ENCODE results near the gene GPR137C. TPM values are rescaled to one million over a fixed set of nuclear protein-coding genes. Genes with fewer than 3 reads are reported as not detected.

Gene GPR137C
- polyA plus RNA-seq, 1 donor (not counting 4 experiments of a cell fraction or from before 2014, with no cell fraction given), result 0.05 TPM

GRCh38 chr14:52546318-52546670 is 6.3 kb upstream of the GPR137C start:
- Histone ChIP-seq H3K4me3 (ENCODE audit: control insufficient read depth in 2 of 3, extremely low read depth in 1 of 3, insufficient read depth in 2 of 3, low read depth in 1 of 3, low read length in 3 of 3) (no peak overlapping the region), H3K4me1 (ENCODE audit: control insufficient read depth, extremely low read depth, insufficient read depth, low read length) (peaks cover 4% of the 10 kb centered on the region), H3K9ac (ENCODE audit: control insufficient read depth, extremely low read depth, insufficient read depth, low read length) (no peak overlapping the region), H3K79me2 (ENCODE audit: control insufficient read depth, insufficient read depth, low read length) (no peaks in the 10 kb centered on the region), H3K9me3 (ENCODE audit: control insufficient read depth, low read depth, low read length) (no peaks in the 10 kb centered on the region), H3K4me2 (ENCODE audit: control insufficient read depth, extremely low read depth, insufficient read depth, low read depth, low read length) (no peak overlapping the region), H3K27ac (ENCODE audit: control insufficient read depth, insufficient read depth, low read length) (no peak overlapping the region), H3K36me3 (ENCODE audit: control insufficient read depth in 2 of 2, extremely low read depth in 1 of 2, insufficient read depth in 2 of 2, low read length in 2 of 2) (no peaks in the 10 kb centered on the region), H2AFZ (ENCODE audit: control insufficient read depth, low read length) (no peak overlapping the region), H3K27me3 (ENCODE audit: control insufficient read depth, extremely low read depth, insufficient read depth, low read length) (no peaks in the 10 kb centered on the region), H3K9me1 (ENCODE audit: control insufficient read depth, extremely low read depth, insufficient read depth, low read length) (no peaks in the 10 kb centered on the region), H4K20me1 (ENCODE audit: control insufficient read depth, extremely low read depth, insufficient read depth, low read length) (no peaks in the 10 kb centered on the region)
- no peak for DNase-seq (ENCODE audit: low read depth, low spot score)
- no peak for FAIRE-seq
- TF ChIP-seq EZH2 (IDR thresholded peaks at IDR 0.05; ENCODE audit: low read length), result no peak
- TF ChIP-seq, protein P1, sequence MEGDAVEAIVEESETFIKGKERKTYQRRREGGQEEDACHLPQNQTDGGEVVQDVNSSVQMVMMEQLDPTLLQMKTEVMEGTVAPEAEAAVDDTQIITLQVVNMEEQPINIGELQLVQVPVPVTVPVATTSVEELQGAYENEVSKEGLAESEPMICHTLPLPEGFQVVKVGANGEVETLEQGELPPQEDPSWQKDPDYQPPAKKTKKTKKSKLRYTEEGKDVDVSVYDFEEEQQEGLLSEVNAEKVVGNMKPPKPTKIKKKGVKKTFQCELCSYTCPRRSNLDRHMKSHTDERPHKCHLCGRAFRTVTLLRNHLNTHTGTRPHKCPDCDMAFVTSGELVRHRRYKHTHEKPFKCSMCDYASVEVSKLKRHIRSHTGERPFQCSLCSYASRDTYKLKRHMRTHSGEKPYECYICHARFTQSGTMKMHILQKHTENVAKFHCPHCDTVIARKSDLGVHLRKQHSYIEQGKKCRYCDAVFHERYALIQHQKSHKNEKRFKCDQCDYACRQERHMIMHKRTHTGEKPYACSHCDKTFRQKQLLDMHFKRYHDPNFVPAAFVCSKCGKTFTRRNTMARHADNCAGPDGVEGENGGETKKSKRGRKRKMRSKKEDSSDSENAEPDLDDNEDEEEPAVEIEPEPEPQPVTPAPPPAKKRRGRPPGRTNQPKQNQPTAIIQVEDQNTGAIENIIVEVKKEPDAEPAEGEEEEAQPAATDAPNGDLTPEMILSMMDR (optimal IDR thresholded peaks at IDR 0.05 in 1 of 3, IDR thresholded peaks at IDR 0.05 in 1 of 3, conservative IDR thresholded peaks at IDR 0.05 in 1 of 3; ENCODE audit: extremely low read depth in 1 of 3, insufficient read depth in 2 of 3, low read length in 3 of 3), result no peak
- dilution Hi-C loops (cut with MboI; ENCODE audit: extremely low pct_ligation_motif_present, low sequenced_read_pairs), result no loop called here

DNA sequence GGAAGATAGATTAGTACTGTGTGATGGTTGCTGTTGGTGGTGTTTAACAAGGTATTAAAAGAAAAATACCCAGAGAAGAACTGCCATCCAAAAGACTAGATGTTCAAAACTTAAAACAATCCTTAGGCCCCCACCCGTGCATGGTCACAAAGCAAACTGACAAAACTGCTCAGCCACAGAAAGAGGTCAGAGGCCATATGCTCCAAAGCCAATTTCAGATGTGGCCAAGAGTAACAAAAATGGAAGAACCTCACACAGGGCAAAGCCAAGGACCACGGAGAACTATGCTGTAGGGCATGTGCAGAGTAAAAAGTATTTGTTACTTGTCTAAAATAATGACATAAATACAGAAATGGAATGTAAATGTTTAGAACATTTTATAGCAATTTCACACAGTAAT is 5.6 kb upstream of the GPR137C start:
- no peak for TF ChIP-seq EZH2 (IDR thresholded peaks at IDR 0.05; ENCODE audit: low read length)
- TF ChIP-seq, protein P1 (optimal IDR thresholded peaks at IDR 0.05 in 1 of 3, IDR thresholded peaks at IDR 0.05 in 1 of 3, conservative IDR thresholded peaks at IDR 0.05 in 1 of 3; ENCODE audit: extremely low read depth in 1 of 3, insufficient read depth in 2 of 3, low read length in 3 of 3), result no peak
- no peaks in the 10 kb centered on the region for H3K36me3 ChIP-seq (ENCODE audit: control insufficient read depth in 2 of 2, extremely low read depth in 1 of 2, insufficient read depth in 2 of 2, low read length in 2 of 2)
- H3K9ac ChIP-seq (ENCODE audit: control insufficient read depth, extremely low read depth, insufficient read depth, low read length), result no peak overlapping the region
- no peak overlapping the region for H3K4me2 ChIP-seq (ENCODE audit: control insufficient read depth, extremely low read depth, insufficient read depth, low read depth, low read length)
- H3K79me2 ChIP-seq (ENCODE audit: control insufficient read depth, insufficient read depth, low read length), result no peaks in the 10 kb centered on the region
- H3K4me3 ChIP-seq (ENCODE audit: control insufficient read depth in 2 of 3, extremely low read depth in 1 of 3, insufficient read depth in 2 of 3, low read depth in 1 of 3, low read length in 3 of 3), result no peak overlapping the region
- H3K9me1 ChIP-seq (ENCODE audit: control insufficient read depth, extremely low read depth, insufficient read depth, low read length), result no peaks in the 10 kb centered on the region
- H3K27me3 ChIP-seq (ENCODE audit: control insufficient read depth, extremely low read depth, insufficient read depth, low read length), result no peaks in the 10 kb centered on the region
- H3K9me3 ChIP-seq (ENCODE audit: control insufficient read depth, low read depth, low read length), result no peaks in the 10 kb centered on the region
- FAIRE-seq, result no peak
- peaks cover 5% of the 10 kb centered on the region for H3K4me1 ChIP-seq (ENCODE audit: control insufficient read depth, extremely low read depth, insufficient read depth, low read length)
- dilution Hi-C loops (cut with MboI; ENCODE audit: extremely low pct_ligation_motif_present, low sequenced_read_pairs), result no loop called here
- H3K27ac ChIP-seq (ENCODE audit: control insufficient read depth, insufficient read depth, low read length), result no peak overlapping the region
- no peak overlapping the region for H2AFZ ChIP-seq (ENCODE audit: control insufficient read depth, low read length)
- DNase-seq (ENCODE audit: low read depth, low spot score), result no peak
- no peaks in the 10 kb centered on the region for H4K20me1 ChIP-seq (ENCODE audit: control insufficient read depth, extremely low read depth, insufficient read depth, low read length)

Measured in keratinocyte (primary cell).